K562 (cell line): ENCODE results near the gene RPL38. TPM values are rescaled to one million over a fixed set of nuclear protein-coding genes. Genes with fewer than 3 reads are reported as not detected.

Experiments
- ATAC-seq: fragments of 200-7000 bp; cut with Tn5 transposase; 3 replicates; pipeline ENCODE4 v1.9.1; 2020; ENCODE audit warnings: moderate library complexity
- BruUV-seq: library from RNA; stranded (reverse); fragments of 400-500 nt; replicated peaks from 2 replicates; lab custom pipeline; 2021; lab: Mats Ljungman, UMichigan
- CTCF ChIA-PET: fragments of 300-600 bp; formaldehyde crosslinking; extraction: SDS; loops from one replicate; lab custom pipeline; 2021; ENCODE audit warnings: low intra/inter-chr PET ratio; lab: Yijun Ruan, JAX
- POLR2A ChIA-PET: fragments of 300-600, 350-650 bp; sonication (Branson Sonifier 250); formaldehyde crosslinking; extraction: SDS; loops from one replicate; lab custom pipeline; 2021; ENCODE audit warnings: antibody characterized with exemption, inconsistent platforms; lab: Yijun Ruan, JAX
- DNase-seq, 4 experiments: peaks; one replicate each; pipeline versions ENCODE4 v3.0.0 to v3.0.0-alpha.2; 2011 to 2018; ENCODE audit warnings: low spot score in 3 of 4, mixed read lengths in 3 of 4; ENCODE audit errors: extremely low read depth in 1 of 4
- FAIRE-seq: peaks from 2 replicates; lab custom pipeline; 2011; peaks lifted over from hg19 to GRCh38; lab: Jason Lieb, UNC
- H2AFZ ChIP-seq: 2 replicates; pipeline ENCODE4 v1.6.0; 2011; ENCODE audit warnings: low read depth, low read length, control low read depth, inconsistent platforms
- H3K27ac ChIP-seq: fragments of 200-600 bp; 3 replicates; pipeline ENCODE4 v1.8.0; 2011; ENCODE audit warnings: low read depth, mild to moderate bottlenecking, control low read depth, inconsistent platforms, low read length, moderate library complexity, mixed read lengths; ENCODE audit errors: extremely low read depth
- H3K27me3 ChIP-seq, 2 experiments: fragments of 300-600 bp in 1 of 2; 2 replicates in 1 of 2; 3 replicates in 1 of 2; pipeline versions ENCODE4 v1.6.0 to v1.8.0; 2011; ENCODE audit warnings: inconsistent platforms in 2 of 2, low read length in 2 of 2, mild to moderate bottlenecking in 1 of 2, mixed read lengths in 1 of 2, moderate library complexity in 1 of 2; ENCODE audit not compliant: control insufficient read depth in 2 of 2, insufficient read depth in 2 of 2
- H3K36me3 ChIP-seq: fragments of 300-600 bp; 3 replicates; pipeline ENCODE4 v1.8.0; 2011; ENCODE audit warnings: mild to moderate bottlenecking, low read length, inconsistent platforms; ENCODE audit not compliant: control insufficient read depth, insufficient read depth
- H3K4me1 ChIP-seq, 2 experiments: fragments of 200-600 bp in 1 of 2; replicated peaks in 1 of 2; 2 replicates in 1 of 2; 3 replicates in 1 of 2; pipeline versions ENCODE4 v1.5.1 to v1.8.0; 2011; ENCODE audit warnings: inconsistent platforms in 2 of 2, low read length in 2 of 2, mild to moderate bottlenecking in 1 of 2, mixed read lengths in 1 of 2, moderate library complexity in 1 of 2; ENCODE audit not compliant: control insufficient read depth in 2 of 2, insufficient read depth in 2 of 2
- H3K4me2 ChIP-seq: 2 replicates; pipeline ENCODE4 v1.6.1; 2011; ENCODE audit warnings: low read length, control low read depth, inconsistent platforms, mixed read lengths; ENCODE audit not compliant: insufficient read depth
- H3K4me3 ChIP-seq: fragments of 200-600 bp; sonication (generic), shearing (Covaris generic); 2 replicates; pipeline ENCODE4 v1.5.1; 2016; ENCODE audit warnings: control low read depth, inconsistent platforms
- H3K79me2 ChIP-seq: fragments of 200-600 bp; 3 replicates; pipeline ENCODE4 v1.8.0; 2011; ENCODE audit warnings: low read length, inconsistent platforms; ENCODE audit not compliant: control insufficient read depth, insufficient read depth
- H3K9ac ChIP-seq, 2 experiments: 2 replicates each; pipeline versions ENCODE4 v1.6.0 to v1.6.1; 2011; ENCODE audit warnings: low read depth in 2 of 2, low read length in 2 of 2, control low read depth in 1 of 2, inconsistent platforms in 1 of 2, mild to moderate bottlenecking in 1 of 2, mixed read lengths in 1 of 2; ENCODE audit not compliant: insufficient read depth in 1 of 2
- H3K9me1 ChIP-seq: one replicate; pipeline ENCODE4 v1.6.0; 2011; ENCODE audit warnings: inconsistent platforms, mild to moderate bottlenecking, low read length, moderate library complexity; ENCODE audit not compliant: control insufficient read depth, insufficient read depth
- H3K9me3 ChIP-seq: replicated peaks from 2 replicates; pipeline ENCODE4 v1.5.1; 2011; ENCODE audit warnings: low read depth, low read length, inconsistent platforms; ENCODE audit not compliant: control insufficient read depth, insufficient read depth
- H4K20me1 ChIP-seq: replicated peaks from 2 replicates; pipeline ENCODE4 v1.6.1; 2011; ENCODE audit warnings: low read length, inconsistent platforms, mixed read lengths; ENCODE audit not compliant: control insufficient read depth, insufficient read depth
- CTCFL ChIP-seq: IDR thresholded peaks from 2 replicates; pipeline ENCODE4 v1.6.1; 2011; ENCODE audit warnings: borderline replicate concordance, low read depth, mild to moderate bottlenecking, moderate library complexity, low read length; ENCODE audit not compliant: insufficient read depth, poor library complexity, severe bottlenecking
- EZH2 ChIP-seq: IDR thresholded peaks from 2 replicates; pipeline ENCODE4 v1.6.1; 2012; ENCODE audit warnings: low read depth, mild to moderate bottlenecking, inconsistent platforms, low read length, borderline replicate concordance
- FUS ChIP-seq: fragments of 200-400 bp; formaldehyde crosslinking; optimal IDR thresholded peaks from 2 replicates; pipeline ENCODE3; 2017; ENCODE audit warnings: low read depth, low read length
- NFIC ChIP-seq: fragments of 450-650 bp; IDR thresholded peaks from 2 replicates; pipeline ENCODE4 v1.6.1; 2017; ENCODE audit warnings: mild to moderate bottlenecking, inconsistent platforms
- RAD21 ChIP-seq, 2 experiments: fragments of 250-450 bp in 1 of 2; fragments of 450-650 bp in 1 of 2; sonication (Bioruptor Pico) in 1 of 2; formaldehyde crosslinking in 1 of 2; IDR thresholded peaks in 1 of 2; conservative IDR thresholded peaks in 1 of 2; 2 replicates each; pipeline versions ENCODE4 v1.4.0 to v1.8.0; 2020 to 2022; ENCODE audit warnings: mild to moderate bottlenecking in 2 of 2, moderate library complexity in 1 of 2
- ZFPM2 ChIP-seq: fragments of 250-450 bp; sonication (Bioruptor Pico); IDR thresholded peaks from 2 replicates; pipeline ENCODE4 v1.5.1; 2022; ENCODE audit warnings: mild to moderate bottlenecking
- ZNF668 ChIP-seq: fragments of 250-450 bp; sonication (Bioruptor Pico); IDR thresholded peaks from 2 replicates; pipeline ENCODE4 v1.8.0; 2022; ENCODE audit warnings: mild to moderate bottlenecking, inconsistent platforms
- WGBS: fragments of 100-300 bp; shearing (Covaris generic); methylation state at CpG from one replicate; pipeline ENCODE4 v1.1.6; 2016; ENCODE audit warnings: low coverage, mixed read lengths; ENCODE audit not compliant: insufficient coverage; ENCODE audit errors: missing lambda C conversion rate; 5-methylcytosine and 5-hydroxymethylcytosine counted together
- in situ Hi-C: fragments of 300-500 bp; cut with MboI; formaldehyde crosslinking; loops from 4 replicates; pipeline ENCODE4 v1.15.0; 2018; ENCODE audit warnings: inconsistent platforms, mixed read lengths
- intact Hi-C: fragments of 100-400 bp; cut with micrococcal nuclease; formaldehyde crosslinking; loops from 2 replicates; pipeline ENCODE4 v1.14.2; 2022
- polyA plus RNA-seq, 8 experiments: library from polyadenylated mRNA; depleted of rRNA in 4 of 8; stranded (reverse) in 5 of 8; unstranded in 3 of 8; fragments of >200 nt; fragmentation: Nextera tagmentation in 2 of 8; fragmentation: Illumina TruSeq in 1 of 8; extraction: Ambion mirVana in 2 of 8; extraction: Trizol in 1 of 8; gene quantifications; 2 replicates each; pipeline versions ENCODE4 v1.2.1 to v1.2.3, GENCODE V29; 2011 to 2014; ENCODE audit warnings: inconsistent platforms in 1 of 8, missing spikeins in 1 of 8
- total RNA-seq, 7 experiments: library from RNA; depleted of rRNA in 6 of 7; stranded (reverse); fragments of >200 nt in 6 of 7; fragmentation: Illumina TruSeq in 2 of 7; extraction: Trizol in 2 of 7; gene quantifications; 2 replicates each; pipeline versions ENCODE4 v1.2.1 to v1.2.3, GENCODE V29; 2011 to 2021; ENCODE audit warnings: low replicate concordance in 1 of 7
- TF ChIP-seq, protein P1 (sequence below): sonication (generic); formaldehyde crosslinking; IDR thresholded peaks from 2 replicates; pipeline ENCODE4 v1.5.0; 2020; ENCODE audit warnings: missing genetic modification reagents
- TF ChIP-seq, protein P2 (sequence below): fragments of 450-650 bp; IDR thresholded peaks from 2 replicates; pipeline ENCODE4 v1.6.1; 2017; ENCODE audit warnings: antibody characterized with exemption

Gene RPL38
- total and polyA plus RNA-seq, 9 of the 15 experiments (the other 6 are each of a cell fraction or from before 2014, with no cell fraction given), result 1,224 to 3,864 (median 1,939) TPM

- in situ Hi-C loops, result no loop called here
- no peak for ATAC-seq
- peaks cover 31 to 57% of the 10 kb centered on the region in 2 experiments for H3K27me3 ChIP-seq
- peak; percentile 76 for TF ChIP-seq NFIC
- no peak for TF ChIP-seq RAD21 (CRISPR knock-in tag; conservative IDR thresholded peaks at IDR 0.05 in 1 of 2, IDR thresholded peaks at IDR 0.05 in 1 of 2)
- peak; percentile 93; the same call in 1 of the 2 replicates for TF ChIP-seq EZH2
- no peak for FAIRE-seq
- no peak overlapping the region for H3K4me2 ChIP-seq
- WGBS, result 3% methylated on average over 8 of the region's 8 CpGs
- DNase-seq, result peak in 2 of 4 experiments; percentile 46 to 50
- H3K9me1 ChIP-seq, result peaks cover 5% of the 10 kb centered on the region
- no TSS peak for BruUV-seq
- no peak overlapping the region; a peak in 1 of 4 replicates for H3K9ac ChIP-seq
- H2AFZ ChIP-seq, result no peak overlapping the region
- H4K20me1 ChIP-seq, result peaks cover 23% of the 10 kb centered on the region
- H3K27ac ChIP-seq, result no peak overlapping the region
- peaks cover 26% of the 10 kb centered on the region for H3K36me3 ChIP-seq
- CTCF ChIA-PET, result no interaction called here
- no peaks in the 10 kb centered on the region for H3K9me3 ChIP-seq
- H3K4me3 ChIP-seq, result no peak overlapping the region
- POLR2A ChIA-PET, result interaction anchor here (0.6 to 1.5 kb wide), 4 partner anchors 8 to 147 kb away, joined by 3 to 4 read pairs (median 3); no protein-coding TSS in a partner anchor
- peaks cover 14 to 16% of the 10 kb centered on the region in 2 experiments; a peak in 4 of 5 replicates for H3K4me1 ChIP-seq
- intact Hi-C loops, result no loop called here
- peaks cover 29% of the 10 kb centered on the region for H3K79me2 ChIP-seq
These were observed 2.2 kb upstream of the RPL38 start for GRCh38 chr17:74201250-74201649.

DNA sequence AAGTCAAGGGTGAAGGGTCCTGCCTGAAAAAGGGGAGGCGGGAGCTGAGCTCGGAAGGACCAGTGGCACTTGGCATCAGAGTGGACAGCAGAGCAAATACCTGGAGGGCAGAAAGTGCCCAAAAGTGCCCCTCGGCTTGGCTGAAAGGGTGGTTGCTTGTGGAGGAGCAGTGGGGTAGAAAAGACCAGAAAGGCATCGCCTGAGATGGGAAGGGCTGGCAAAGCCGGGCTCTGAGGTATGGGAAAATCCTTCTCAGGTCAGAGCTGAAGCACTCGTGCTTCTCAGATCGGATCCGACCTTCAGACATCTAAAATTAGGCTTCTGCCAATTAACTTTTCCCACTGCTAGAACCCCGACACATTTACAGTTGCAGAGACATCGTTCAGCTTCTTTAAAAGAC, 1.5 kb upstream of the RPL38 start:
- Histone ChIP-seq H2AFZ (no peak overlapping the region), H3K36me3 (peaks cover 32% of the 10 kb centered on the region), H3K27ac (no peak overlapping the region), H3K79me2 (peaks cover 36% of the 10 kb centered on the region), H3K27me3 (peaks cover 31 to 50% of the 10 kb centered on the region in 2 experiments), H3K9me3 (no peaks in the 10 kb centered on the region)
- ChIA-PET POLR2A (interaction anchor here (0.7 to 1.6 kb wide), 2 partner anchors 11 to 83 kb away, joined by 3 to 13 read pairs; partner anchors contain the start of gene TTYH2), CTCF (no interaction called here)
- 2% methylated on average over 10 of the region's 10 CpGs for WGBS
- no TSS peak for BruUV-seq
- no peak for FAIRE-seq
- in situ Hi-C loops, result no loop called here
- ATAC-seq, result no peak
- TF ChIP-seq ZNF668, result no peak
- TF ChIP-seq, protein P1, sequence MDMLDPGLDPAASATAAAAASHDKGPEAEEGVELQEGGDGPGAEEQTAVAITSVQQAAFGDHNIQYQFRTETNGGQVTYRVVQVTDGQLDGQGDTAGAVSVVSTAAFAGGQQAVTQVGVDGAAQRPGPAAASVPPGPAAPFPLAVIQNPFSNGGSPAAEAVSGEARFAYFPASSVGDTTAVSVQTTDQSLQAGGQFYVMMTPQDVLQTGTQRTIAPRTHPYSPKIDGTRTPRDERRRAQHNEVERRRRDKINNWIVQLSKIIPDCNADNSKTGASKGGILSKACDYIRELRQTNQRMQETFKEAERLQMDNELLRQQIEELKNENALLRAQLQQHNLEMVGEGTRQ (CRISPR knock-in tag), result no peak
- TF ChIP-seq CTCFL, result no peak
- TF ChIP-seq ZFPM2 (CRISPR knock-in tag), result no peak
- no peak for TF ChIP-seq FUS
- TF ChIP-seq, protein P2, sequence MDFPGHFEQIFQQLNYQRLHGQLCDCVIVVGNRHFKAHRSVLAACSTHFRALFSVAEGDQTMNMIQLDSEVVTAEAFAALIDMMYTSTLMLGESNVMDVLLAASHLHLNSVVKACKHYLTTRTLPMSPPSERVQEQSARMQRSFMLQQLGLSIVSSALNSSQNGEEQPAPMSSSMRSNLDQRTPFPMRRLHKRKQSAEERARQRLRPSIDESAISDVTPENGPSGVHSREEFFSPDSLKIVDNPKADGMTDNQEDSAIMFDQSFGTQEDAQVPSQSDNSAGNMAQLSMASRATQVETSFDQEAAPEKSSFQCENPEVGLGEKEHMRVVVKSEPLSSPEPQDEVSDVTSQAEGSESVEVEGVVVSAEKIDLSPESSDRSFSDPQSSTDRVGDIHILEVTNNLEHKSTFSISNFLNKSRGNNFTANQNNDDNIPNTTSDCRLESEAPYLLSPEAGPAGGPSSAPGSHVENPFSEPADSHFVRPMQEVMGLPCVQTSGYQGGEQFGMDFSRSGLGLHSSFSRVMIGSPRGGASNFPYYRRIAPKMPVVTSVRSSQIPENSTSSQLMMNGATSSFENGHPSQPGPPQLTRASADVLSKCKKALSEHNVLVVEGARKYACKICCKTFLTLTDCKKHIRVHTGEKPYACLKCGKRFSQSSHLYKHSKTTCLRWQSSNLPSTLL, result no peak
- TF ChIP-seq, all 486 proteins: peak for 0
- Histone ChIP-seq H3K4me3 (no peak overlapping the region), H3K9me1 (peaks cover 5% of the 10 kb centered on the region), H3K4me2 (no peak overlapping the region), H3K4me1 (peaks cover 11 to 18% of the 10 kb centered on the region in 2 experiments; a peak in 4 of 5 replicates), H4K20me1 (peaks cover 20% of the 10 kb centered on the region), H3K9ac (no peak overlapping the region)
- intact Hi-C loops, result no loop called here
- no peak for DNase-seq
